Measurements from ENCODE around the gene STXBP4. TPM values are rescaled to one million over a fixed set of nuclear protein-coding genes. Genes with fewer than 3 reads are reported as not detected.

The STXBP4 gene
- total RNA-seq, 1 experiment from 2014 or later = 12.0 TPM

DNA sequence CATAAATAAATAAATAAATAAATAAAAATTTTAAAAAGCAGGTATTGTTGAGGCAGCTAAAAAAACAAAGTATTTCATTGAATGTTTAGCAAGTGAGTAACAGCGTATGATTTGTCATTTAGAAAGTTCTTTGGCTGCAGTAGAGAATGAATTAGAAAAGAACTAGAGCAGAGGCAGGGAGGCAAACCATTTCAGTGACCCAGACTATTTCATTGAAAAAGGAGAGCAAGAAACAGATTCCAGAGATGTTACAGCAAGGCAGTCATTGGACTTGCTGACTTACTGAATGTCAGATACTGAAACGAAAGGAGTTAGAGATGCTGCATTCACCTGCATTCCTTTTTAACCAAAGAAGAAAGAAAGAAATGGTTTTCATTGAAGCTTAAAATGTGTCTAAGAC, 190.7 kb downstream of the STXBP4 start:
- H3K36me3 ChIP-seq (ENCODE audit: low read depth) = no peaks in the 10 kb centered on the region
- ChIA-PET CTCF (no interaction called here), POLR2A (ENCODE audit: unreplicated experiment) (no interaction called here)
- no peak overlapping the region for H3K4me3 ChIP-seq
- no TSS peak for BruUV-seq (replicated peaks)
- no peak overlapping the region for H3K4me2 ChIP-seq
- intact Hi-C loops (cut with micrococcal nuclease; ENCODE audit: unreplicated experiment) = no loop called here
- H4K20me1 ChIP-seq (ENCODE audit: insufficient read depth) = no peaks in the 10 kb centered on the region
- H3F3A ChIP-seq (ENCODE audit: insufficient read depth, low read depth) = 0 out of 2 replicates have a peak, but pooled peaks cover 9% of the 10 kb centered on the region
- H3K79me2 ChIP-seq (ENCODE audit: low read depth) = no peaks in the 10 kb centered on the region
- H3K9me2 ChIP-seq (ENCODE audit: insufficient read depth) = 0 out of 2 replicates have a peak, but pooled peaks cover 7% of the 10 kb centered on the region
- peaks cover 12% of the 10 kb centered on the region; the same call in 1 of the 2 replicates for H3K4me1 ChIP-seq (replicated peaks; ENCODE audit: insufficient read depth)
- DNase-seq = no peak
- H2AFZ ChIP-seq = no peak overlapping the region
- no peak for TF ChIP-seq EZH2 (IDR thresholded peaks at IDR 0.05; ENCODE audit: low read depth)
- TF ChIP-seq, protein P1, sequence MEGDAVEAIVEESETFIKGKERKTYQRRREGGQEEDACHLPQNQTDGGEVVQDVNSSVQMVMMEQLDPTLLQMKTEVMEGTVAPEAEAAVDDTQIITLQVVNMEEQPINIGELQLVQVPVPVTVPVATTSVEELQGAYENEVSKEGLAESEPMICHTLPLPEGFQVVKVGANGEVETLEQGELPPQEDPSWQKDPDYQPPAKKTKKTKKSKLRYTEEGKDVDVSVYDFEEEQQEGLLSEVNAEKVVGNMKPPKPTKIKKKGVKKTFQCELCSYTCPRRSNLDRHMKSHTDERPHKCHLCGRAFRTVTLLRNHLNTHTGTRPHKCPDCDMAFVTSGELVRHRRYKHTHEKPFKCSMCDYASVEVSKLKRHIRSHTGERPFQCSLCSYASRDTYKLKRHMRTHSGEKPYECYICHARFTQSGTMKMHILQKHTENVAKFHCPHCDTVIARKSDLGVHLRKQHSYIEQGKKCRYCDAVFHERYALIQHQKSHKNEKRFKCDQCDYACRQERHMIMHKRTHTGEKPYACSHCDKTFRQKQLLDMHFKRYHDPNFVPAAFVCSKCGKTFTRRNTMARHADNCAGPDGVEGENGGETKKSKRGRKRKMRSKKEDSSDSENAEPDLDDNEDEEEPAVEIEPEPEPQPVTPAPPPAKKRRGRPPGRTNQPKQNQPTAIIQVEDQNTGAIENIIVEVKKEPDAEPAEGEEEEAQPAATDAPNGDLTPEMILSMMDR (conservative IDR thresholded peaks at IDR 0.05) = no peak
- no peaks in the 10 kb centered on the region for H3K9me3 ChIP-seq (ENCODE audit: insufficient read depth, low read depth)
- H3K27me3 ChIP-seq (ENCODE audit: insufficient read depth, low read depth) = no peaks in the 10 kb centered on the region
- no peak overlapping the region for H3K27ac ChIP-seq

DNA sequence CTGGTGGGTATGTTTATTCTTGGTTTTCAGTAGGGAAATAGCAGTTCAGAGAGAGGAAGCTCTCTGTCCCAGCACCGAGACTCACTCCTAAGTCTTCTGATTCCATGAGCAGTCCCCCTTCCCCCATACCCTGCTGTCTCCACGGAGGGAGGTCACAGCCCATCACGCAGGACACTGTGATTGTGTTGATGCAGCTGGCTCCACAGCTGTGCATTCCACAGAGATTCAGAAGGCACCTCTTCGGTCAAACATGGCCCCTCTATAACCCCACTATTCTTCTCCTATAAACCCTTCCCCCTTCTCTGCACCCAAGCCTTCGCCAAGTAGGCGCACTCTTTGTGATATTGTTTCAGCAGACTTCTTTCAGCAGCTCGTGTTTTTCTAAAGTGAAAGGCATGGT, 191.9 kb downstream of the STXBP4 start:
- POLR2A ChIA-PET (ENCODE audit: unreplicated experiment) = no interaction called here
- no peak overlapping the region for H3K27ac ChIP-seq
- H3K36me3 ChIP-seq (ENCODE audit: low read depth) = no peaks in the 10 kb centered on the region
- no peak overlapping the region for H2AFZ ChIP-seq
- 0 out of 2 replicates have a peak, but pooled peaks cover 9% of the 10 kb centered on the region for H3F3A ChIP-seq (ENCODE audit: insufficient read depth, low read depth)
- H3K4me1 ChIP-seq (replicated peaks; ENCODE audit: insufficient read depth) = peaks cover 12% of the 10 kb centered on the region; the same call in 1 of the 2 replicates
- H3K9me2 ChIP-seq (ENCODE audit: insufficient read depth) = 0 out of 2 replicates have a peak, but pooled peaks cover 7% of the 10 kb centered on the region
- no peak overlapping the region for H3K4me3 ChIP-seq
- no peaks in the 10 kb centered on the region for H3K9me3 ChIP-seq (ENCODE audit: insufficient read depth, low read depth)
- no peaks in the 10 kb centered on the region for H4K20me1 ChIP-seq (ENCODE audit: insufficient read depth)
- intact Hi-C loops (cut with micrococcal nuclease; ENCODE audit: unreplicated experiment) = no loop called here
- H3K4me2 ChIP-seq = no peak overlapping the region
- no peaks in the 10 kb centered on the region for H3K79me2 ChIP-seq (ENCODE audit: low read depth)
- BruUV-seq (replicated peaks) = no TSS peak
- H3K27me3 ChIP-seq (ENCODE audit: insufficient read depth, low read depth) = no peaks in the 10 kb centered on the region
- no peak for DNase-seq
- CTCF ChIA-PET = no interaction called here
- TF ChIP-seq, protein P1 (conservative IDR thresholded peaks at IDR 0.05) = no peak
- no peak for TF ChIP-seq EZH2 (IDR thresholded peaks at IDR 0.05; ENCODE audit: low read depth)

DNA sequence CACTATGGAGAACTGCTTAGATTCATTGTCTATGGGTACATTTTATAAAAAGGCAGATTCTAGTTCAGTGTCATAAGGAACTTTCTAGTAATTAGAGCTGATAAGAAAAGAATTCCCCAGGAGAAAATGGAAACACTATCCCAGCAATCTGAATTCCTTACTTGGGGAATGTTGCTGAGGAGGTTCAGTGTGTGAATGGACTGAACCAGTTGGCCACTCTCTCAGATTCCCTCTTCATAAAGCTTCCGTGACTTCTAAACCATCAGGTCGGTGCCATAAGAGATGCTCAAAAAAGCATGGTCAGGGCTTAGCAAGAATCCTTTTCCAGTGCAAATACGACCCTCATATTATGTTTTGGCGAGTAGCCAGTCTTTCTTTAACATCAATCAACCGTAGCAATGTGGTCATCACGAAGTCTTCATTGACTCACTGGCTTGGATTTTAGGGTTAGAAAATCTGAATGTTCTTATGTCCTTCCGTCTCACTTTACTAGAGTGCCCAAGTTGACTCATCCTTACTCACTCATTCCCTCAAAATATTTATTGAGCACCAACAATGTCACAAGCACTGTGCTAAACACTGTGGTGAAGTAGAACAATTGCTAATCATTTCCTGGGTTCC, 193.5 kb downstream of the STXBP4 start:
- H3K36me3 ChIP-seq (ENCODE audit: low read depth) = no peaks in the 10 kb centered on the region
- no peaks in the 10 kb centered on the region for H4K20me1 ChIP-seq (ENCODE audit: insufficient read depth)
- H3K4me3 ChIP-seq = no peak overlapping the region
- H3K4me2 ChIP-seq = no peak overlapping the region
- H3K4me1 ChIP-seq (replicated peaks; ENCODE audit: insufficient read depth) = peaks cover 12% of the 10 kb centered on the region; the same call in 1 of the 2 replicates
- no peaks in the 10 kb centered on the region for H3K9me3 ChIP-seq (ENCODE audit: insufficient read depth, low read depth)
- no peak for TF ChIP-seq EZH2 (IDR thresholded peaks at IDR 0.05; ENCODE audit: low read depth)
- TF ChIP-seq, protein P1 (conservative IDR thresholded peaks at IDR 0.05) = no peak
- no peaks in the 10 kb centered on the region for H3K79me2 ChIP-seq (ENCODE audit: low read depth)
- no peaks in the 10 kb centered on the region for H3K27me3 ChIP-seq (ENCODE audit: insufficient read depth, low read depth)
- peak in 1 of 2 experiments; percentile 73 for DNase-seq
- 0 out of 2 replicates have a peak, but pooled peaks cover 9% of the 10 kb centered on the region for H3F3A ChIP-seq (ENCODE audit: insufficient read depth, low read depth)
- H2AFZ ChIP-seq = no peak overlapping the region
- BruUV-seq (replicated peaks) = no TSS peak
- H3K9me2 ChIP-seq (ENCODE audit: insufficient read depth) = 0 out of 2 replicates have a peak, but pooled peaks cover 7% of the 10 kb centered on the region
- ChIA-PET CTCF (no interaction called here), POLR2A (ENCODE audit: unreplicated experiment) (no interaction called here)
- H3K27ac ChIP-seq = no peak overlapping the region
- intact Hi-C loops (cut with micrococcal nuclease; ENCODE audit: unreplicated experiment) = no loop called here
